ENCODE results near the gene RFNG.

RFNG gene

DNA sequence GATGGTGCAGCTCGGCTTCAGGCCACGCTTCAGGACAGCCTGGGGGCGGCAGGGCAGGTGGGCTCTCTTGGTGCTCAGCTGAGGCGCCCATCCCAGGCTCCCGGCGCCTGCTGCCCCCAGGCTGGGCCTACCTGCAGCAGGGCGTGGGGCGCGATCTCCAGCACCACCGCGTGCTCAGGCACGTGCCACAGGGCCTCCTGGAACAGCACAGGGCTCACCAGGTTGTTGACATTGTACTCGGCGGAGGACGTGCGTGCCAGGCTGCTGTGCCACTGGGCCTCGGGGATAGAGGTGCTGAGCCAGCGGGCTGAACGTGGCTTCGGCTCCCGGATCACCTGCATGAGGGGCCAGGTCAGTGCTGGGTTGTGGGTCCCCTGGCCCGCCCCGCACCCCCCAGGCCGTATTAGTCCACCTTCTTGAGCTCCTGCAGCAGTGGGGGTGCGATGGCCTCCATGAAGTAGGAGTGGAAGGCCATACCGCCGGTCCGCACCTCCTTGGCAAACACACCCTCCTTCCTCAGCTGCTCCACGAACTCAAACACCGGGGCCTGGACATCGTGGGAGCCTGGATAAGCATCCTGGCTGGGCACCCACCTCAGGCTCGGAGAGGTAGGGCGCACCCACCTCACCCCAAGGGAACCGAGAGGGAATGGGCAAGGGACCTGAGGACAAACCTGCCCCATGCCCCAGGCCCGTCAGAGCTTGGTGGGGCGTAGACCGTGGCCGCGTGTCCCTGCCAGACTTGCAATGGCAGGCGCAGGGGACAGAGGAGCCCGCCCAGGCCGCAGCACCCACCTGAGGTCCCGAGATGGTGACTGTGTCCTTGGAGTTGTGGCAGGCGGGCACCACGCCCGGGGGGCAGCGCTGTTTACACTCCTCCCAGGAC lies 37.5 kb upstream of the RFNG start:
- no peak for DNase-seq

DNA sequence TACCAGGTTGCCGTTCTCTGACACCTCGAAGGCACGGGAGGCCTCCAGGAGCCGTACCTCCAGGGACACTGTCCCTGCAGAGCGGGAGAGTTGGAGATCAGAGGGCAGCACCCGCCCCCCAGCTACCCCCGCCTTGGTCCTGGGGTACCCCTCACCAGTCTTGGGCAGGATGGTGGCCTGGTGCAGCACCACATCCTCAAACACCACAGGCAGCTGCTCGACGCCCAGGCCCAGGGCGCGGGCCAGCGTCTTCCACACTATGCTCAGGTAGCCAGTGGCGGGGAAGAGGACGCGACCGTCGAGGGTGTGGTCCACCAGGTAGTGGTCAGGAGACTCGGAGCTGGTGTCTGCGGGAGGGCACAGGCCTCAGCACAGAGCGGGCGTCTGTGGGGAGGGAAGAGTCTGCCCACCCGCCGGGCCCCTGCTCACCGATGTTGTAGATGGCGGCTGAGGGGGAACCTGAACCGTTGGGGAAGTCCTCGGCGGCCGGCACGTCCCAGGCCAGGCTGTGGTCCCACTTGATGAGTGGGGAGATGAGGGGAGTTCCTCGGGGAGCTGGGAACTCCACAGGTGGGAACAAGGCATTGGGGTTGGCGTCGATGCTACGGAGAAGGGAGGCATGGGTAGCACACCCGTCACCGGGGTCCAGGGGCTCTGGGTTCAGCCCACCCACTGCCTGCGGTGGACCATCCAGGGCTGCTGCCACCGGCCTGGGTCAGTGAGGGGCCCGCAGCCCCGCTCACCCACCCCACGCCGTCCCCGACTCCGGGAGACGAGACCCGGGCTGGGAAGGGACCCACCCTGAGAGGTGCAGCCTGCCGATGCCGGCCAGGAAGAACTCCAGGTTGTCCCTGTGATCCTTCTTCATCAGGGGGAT lies 36.6 kb upstream of the RFNG start:
- DNase-seq: no peak

DNA sequence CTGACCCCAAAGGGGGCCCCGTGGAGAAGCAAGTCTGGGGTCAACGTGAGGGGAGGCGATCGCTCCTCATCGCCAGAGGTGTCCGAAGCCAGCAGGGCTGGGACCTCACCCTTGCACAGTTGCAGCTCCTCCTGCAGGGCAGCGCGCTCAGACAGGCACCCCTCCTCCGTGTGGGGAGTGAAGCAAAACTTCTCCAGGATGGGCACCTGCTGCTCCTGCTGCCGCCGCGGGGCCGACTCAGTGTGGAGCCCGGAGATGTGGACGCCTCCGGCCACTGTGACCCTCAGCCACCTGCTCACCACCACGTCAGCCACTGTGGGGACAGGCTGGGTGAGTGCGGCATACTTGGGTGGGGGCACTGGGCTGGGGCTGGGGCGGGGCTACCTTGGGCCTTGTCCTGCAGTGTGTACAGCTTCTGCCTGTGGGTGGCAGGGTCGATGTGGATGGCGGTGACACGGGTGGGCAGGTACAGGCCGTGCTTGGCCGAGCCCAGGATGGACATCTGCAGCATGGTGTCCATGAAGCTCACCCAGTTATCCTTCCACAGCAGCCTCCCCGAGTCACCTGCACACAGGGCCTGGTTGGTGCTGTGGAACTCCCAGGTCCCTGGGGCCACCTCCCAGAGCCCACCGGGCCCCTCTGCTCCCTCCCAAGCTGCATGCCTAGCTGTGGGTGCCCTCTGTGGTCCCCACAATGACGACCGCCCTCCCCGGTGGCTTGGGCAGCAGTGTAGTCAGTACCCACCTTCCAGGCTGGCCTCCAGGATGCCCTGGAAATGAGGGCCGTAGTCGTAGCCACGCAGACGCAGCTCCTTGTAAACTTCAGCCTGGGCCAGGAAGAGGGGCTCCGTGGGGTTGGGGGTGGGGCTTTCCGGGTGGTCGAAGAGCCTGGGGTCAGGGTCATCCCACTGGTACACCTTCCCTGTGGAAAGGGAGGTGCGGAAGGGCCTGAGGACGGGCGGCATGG lies 35.6 kb upstream of the RFNG start:
- no peak for DNase-seq

DNA sequence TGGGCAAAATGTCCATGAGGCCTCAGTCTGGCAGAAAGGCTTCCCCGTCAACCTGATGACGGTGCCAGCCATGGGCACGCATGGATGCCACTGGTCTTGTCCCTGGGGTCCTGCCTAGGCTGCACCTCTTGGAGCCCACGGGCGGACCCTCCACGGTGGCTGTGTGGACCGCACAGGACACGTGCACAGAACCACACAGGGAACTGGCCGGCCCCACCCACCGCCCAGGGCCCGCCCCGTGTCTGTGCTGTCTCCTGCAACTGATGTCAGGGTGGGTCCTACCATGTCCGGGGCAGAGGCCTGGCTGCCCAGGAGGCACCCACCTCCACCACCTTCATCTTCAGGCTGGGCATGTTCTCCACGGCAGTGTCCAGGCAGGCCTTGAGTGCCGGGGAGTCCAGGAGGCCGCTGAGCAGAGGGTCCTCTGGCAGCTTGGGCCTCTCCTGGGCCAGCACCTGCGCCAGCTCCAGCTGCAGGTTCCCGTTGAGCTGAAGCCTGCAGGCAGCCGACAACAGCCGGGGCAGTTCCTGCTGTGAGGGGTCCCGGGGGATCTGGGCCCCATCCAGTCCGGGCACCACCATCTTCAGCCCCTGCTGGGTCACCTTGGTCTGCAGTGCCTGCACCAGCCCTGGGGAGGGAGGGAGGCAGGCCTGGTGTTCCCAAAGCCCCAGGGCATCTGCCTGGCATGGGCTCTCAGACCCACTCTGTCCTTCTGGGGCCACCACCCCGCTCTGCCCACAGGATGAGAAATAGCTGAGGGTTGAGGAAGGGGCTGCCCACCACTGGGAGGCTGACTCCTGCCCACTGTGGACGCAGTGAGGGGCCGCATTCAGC lies 34.5 kb upstream of the RFNG start:
- DNase-seq: no peak

DNA sequence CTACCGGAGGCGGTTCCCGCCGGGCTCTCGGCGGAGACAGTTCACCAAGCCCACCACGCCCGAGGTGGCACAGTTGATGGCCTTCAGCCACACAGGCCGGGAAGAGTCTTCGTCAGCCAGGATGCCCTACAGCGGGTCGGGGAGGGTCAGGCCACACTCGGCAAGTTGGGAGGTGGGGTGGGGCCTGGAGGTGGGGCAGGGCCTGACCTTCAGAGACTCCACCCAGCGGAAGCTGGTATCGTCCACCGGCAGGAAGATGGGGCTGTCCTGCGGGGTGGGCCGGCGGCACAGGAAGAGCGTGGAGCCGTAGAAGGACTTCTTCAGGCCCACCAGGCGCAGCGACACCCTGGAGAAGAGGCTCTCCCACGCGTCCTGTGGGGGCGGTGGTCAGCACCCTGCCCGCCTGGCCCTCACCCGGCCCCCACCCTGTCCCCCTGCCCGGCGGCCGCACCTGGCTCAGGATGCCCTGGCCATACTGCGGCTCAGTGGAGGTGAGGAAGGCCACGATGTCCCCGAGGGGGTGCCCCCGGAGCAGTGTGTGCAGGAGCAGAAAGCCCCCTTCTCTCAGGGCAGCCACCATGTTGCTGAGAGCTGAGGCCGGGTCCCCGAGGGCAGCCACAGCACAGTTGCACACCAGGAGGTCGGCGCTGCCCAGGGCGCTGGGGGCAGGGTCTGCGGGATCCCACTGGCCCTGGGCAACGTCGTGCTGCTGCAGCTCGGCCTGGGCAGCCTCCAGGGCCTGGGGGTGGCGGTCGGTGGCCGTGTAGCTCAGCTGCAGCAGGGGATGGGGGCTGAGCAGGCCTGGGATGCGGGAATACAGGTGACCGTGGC lies 33.6 kb upstream of the RFNG start:
- no peak for DNase-seq

DNA sequence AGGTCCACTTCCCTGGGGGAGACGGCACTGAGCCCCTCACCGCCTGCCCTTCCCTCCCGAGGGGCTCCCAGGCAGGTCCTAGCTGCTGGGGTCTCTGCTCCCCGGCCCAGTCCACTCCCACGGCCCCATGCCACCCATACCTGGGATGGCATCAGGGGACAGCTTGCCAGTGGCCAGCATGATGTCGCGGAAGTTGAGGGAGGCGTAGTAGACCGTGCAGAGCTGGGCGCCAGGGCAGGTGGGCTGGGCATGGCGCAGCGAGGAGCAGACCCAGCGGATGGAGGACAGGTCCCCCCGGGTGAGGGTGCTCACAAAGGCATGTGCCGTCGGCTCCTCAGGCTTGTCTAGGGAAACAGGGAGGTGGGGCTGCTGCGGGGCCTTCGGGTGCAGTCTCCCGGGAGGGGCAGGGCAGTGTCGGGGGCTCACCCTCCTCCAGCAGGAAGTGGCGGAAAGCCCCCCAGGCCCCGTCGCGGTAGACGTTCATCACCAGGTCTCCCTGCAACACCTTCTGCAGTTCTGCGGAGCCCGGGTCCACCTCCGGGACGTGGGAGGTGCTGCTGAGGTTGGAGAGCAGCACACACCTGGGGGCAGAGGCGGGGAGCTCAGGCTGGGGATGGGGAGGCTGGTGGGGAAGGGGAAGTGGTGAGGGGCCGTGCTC lies 32.9 kb upstream of the RFNG start:
- DNase-seq: no peak

DNA sequence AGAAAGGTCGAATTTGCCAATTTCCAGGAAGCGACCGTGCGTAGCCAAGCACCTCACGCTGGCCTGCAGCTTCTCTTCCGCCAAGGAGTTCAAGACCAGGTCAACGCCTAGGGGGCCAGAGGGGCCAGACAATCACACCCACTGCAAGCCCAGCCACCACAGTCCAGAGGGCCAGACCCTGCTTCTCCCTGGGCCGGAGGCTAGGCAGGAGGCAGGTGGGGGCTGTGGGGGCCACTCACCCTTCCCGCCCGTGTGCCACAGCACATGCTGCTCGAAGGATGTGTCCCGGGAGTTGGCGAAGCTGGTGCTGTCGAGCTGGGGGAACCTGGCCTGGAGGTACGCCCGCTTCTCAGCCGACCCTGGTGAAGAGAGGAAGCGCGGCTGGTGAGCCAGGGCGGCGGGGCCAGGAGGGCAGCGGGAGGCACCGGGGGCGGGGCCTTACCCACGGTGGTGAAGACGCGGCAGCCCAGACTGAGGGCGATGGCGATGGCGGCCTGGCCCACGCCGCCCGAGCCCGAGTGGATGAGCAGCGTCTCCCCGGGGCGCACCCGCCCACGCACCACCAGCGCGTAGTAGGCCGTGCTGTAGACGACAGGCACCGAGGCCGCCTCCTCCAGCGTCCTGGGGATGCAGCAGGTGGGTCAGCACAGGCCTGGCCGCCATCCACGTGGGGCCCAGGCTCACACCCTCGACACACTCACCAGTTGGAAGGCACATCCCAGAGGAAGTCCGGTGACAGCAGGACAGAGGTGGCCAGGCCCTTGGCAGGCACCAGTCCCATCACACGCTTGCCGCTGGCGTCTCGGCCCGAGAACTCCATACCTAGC lies 32.1 kb upstream of the RFNG start:
- no peak for DNase-seq

DNA sequence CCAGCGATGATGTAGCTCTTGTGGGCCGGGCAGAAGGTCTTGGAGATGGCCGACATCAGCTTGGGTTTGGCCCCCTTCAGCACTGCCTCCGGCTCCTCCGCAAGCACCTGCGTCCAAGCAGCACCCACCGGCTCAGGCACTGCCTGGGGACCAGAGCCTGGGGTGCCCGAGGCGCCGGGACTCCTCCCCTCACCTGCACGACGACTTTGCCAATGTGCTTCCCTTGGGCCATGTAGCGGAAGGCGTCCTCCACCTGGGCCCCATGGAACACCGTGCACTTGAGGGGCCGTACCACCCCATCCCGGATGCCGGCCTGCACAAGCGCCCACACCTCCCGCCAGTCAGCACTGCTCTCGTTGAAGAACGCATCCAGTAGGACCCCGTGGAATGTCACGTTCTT lies 31.4 kb upstream of the RFNG start:
- DNase-seq: no peak

DNA sequence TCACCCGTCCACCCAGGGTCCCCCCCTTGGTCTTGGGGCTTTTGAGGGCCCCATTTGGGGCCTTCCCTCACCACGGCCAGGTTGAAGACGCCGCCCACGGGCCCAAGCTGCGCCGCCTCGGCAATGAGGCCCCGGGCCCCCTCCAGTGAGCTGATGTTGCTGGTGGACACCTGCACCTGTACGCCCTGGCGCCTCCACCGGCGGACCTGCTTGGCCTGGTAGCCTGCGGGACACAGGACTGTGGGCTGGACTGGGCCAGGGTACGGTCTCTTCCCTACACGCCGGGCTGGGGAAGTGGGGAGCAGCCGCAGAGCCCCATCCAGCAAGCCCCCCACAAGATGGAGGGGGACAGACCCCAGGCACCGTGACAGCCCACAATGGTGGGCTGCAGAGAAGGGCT lies 30.8 kb upstream of the RFNG start:
- DNase-seq: no peak

DNA sequence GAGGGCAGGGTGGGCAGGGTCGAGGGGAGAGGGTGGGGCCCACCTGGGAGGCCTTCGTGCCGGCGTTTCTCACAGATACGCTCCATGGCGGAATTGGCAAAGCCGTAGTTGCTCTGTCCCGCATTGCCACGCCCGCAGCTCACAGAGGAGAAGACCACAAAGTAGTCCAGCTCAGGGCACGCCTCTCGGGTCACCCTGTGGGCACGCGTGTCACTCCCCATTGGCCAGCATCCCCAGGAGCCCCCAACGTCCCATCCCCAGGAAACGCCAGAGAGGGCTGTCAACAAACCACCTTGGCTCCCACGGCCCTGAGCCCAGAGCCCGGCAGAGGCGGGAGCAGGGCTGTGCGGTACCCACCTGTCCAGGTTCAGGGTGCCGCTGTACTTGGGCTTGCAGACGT lies 30.4 kb upstream of the RFNG start:
- DNase-seq: no peak

DNA sequence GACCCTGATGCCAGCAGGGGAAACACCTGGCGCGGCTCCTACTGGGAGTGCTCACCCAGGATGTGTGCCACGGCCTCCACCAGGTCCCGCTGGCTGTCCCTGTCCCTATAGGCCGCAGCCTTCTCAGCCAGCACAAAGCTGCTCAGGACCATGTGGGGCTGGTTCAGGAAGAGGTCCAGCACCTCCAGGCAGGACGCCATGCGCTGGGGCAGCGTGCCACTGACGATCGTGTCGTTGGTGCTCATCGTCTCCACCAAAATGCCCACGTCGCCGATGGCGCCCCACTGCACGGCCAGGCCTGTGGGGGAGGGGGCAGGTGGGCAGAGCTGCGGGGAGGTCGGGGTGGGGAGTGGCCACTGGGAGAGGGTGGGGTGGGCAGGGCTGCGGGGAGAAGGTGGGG lies 29.9 kb upstream of the RFNG start:
- DNase-seq: no peak

DNA sequence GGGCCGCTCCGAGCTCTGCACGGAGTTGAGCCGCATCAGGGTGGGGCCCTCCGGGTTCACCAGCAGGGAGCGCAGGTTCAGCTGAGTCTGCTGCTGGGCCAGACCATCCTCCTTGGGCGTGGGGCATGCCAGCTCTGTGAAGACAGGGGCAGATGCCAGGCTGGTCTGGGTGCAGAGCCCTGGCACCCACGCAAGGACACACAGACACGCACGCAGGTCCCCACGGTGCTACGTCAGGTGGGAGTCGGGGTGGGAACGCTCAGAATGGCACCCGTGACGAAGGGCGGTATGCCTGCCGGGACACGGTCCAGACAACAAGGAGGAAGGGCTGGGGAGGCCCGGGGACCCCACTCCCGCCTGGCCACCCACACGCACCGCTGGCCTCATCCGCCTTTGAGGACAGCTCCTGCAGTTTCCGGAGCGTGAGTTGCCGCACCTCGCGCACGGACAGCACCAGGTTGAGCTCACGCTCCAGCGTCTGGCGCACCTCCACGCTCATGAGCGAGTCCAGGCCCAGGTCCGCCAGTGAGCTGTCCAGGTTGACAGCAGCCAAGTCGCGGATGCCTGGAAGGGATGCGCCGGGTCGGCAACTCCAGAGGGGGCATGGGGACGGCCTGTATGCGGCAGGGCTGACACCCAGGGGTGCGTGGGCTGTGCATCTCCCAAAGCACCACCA lies 29.3 kb upstream of the RFNG start:
- DNase-seq: no peak

DNA sequence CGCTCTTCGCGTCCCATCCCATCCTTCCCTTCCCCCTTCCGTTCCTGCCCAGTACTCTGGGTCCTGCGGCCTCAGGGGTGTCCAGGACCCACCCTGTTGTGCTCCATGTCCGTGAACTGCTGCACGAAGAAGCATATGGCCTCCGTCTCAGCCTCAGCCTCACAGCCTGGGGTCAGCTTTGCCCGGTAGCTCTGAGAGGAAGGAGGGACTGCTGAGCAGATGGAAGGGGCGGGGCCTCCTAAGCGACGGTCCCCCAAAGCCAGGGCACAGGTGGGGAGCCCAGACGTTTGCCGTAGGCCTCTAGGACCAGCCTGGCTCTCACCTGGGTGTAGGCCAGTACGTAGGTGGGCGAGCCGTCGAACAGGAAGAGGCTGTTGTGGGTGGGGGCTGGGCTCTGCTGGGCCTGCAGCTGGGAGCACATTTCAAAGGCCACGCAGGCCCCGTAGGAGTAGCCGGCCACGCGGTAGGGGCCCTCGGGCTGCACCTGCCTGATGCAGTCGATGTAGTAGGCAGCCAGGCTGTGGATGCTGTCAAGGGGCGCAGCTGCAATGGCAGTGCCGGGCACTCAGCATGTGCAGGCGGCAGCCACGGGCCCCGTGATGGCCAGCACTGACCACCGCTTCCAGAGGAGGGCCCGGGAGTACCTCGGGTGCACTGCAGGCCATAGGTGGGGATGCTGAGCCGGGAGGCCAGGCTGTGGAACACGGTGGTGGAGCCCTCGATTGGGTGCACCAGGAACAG lies 28.6 kb upstream of the RFNG start:
- no peak for DNase-seq

DNA sequence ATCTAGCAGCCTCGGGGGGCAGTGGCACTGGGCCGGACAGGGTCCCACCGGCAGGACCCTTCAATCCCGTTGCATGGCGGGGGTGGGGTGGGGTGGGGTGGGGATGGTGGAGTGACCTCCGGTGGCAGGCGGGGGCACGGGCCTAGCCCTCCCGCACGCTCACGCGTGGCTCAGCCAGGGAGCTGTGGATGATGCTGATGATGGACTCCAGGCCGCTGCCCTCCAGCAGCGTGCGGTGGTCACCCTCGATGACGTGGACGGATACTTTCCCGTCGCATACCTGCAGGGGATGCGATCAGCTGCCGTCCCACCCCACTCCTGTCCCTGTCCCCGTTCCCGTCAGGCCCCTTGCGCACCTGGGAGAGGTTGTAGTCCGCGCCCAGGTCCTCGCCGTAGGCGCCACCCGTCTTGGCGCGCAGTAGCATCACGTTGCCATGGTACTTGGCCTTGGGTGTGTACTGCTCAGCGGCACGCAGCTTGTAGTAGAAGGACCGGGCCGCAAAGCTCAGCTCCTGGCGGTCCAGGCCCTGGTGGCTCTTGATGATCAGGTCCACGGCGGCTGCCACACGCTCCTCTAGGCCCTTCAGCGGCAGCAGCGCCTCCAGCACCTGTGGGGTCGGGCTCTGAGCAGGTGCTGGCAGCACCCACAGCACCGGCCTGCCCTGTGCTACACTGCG lies 27.5 kb upstream of the RFNG start:
- DNase-seq: no peak

DNA sequence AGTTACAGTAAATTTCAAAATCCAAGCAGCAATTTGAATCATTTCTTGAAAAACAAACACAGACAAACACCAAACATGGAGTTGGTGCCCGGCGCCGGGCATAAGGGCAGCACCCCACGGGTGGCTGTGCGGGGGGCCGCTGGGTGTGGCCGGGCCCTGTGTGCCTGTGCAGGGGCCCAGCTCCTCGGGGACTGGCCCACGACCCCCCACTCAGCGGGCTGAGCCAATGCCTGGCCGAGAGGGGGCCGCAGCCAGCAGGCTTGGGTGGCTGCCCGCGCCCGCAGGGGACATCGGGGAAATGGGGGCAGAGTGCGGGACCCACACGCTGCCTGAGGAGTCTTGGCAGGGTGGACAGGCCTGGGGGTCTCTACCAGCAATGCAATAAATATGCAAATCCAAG lies 26.8 kb upstream of the RFNG start:
- no peak for DNase-seq

DNA sequence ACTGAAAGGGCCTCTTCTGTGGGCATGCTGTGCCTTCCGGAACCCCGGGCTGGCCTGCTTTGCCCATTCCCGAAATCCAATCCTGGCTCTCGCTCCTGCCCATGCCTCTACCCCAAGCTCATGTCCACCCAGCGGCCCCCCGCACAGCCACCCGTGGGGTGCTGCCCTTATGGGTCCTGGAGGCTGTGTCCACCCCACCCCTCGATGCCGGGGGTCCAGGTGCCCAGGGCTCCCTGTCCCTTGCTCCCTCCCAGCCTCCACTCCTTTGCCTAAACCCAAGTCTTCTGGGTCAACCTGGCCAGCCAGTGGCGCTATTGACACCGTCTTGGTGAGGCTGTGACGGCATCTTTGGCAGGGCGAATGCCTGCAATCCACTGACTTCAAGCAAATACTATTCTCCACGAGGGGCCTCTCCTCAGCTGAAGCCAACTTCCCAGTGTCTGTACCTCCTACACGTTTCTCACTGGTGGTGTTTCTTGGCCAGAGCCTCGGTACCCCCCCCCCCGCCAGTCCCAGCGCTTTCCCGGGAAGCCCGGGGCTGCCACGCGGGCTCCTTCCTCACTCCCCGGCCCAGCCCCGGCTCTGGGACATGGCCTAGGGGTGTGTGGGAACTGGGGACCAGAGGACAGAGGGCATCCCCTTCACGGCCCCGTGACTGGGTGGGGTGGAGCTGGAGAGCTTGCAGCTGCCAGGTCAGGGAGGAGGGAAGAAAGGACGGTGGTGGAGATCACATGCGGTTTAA lies 26.2 kb upstream of the RFNG start:
- DNase-seq: no peak
